Body of pancreas (tissue), 4 donors: ENCODE results near the gene MAVS.

Experiments used
- CTCF ChIP-seq, 7 experiments: fragments of 450-650 bp in 4 of 7; fragments of 200-600 bp in 3 of 7; sonication (generic) in 3 of 7; IDR thresholded peaks; one replicate each; pipeline ENCODE4 v1.5.1; 2016 to 2019; ENCODE audit warnings: antibody characterized with exemption in 7 of 7
- POLR2A ChIP-seq, 3 donors: fragments of 450-650 bp; IDR thresholded peaks; one replicate each; pipeline ENCODE4 v1.6.1; 2016; ENCODE audit warnings: antibody characterized with exemption in 3 of 3, mild to moderate bottlenecking in 2 of 3

GRCh38 chr20:3828798-3829197 is 17.8 kb upstream of the MAVS start:
- no peak for TF ChIP-seq CTCF (IDR thresholded peaks at IDR 0.05)
- no peak for TF ChIP-seq POLR2A (IDR thresholded peaks at IDR 0.05)
